Activated T-cell treated with anti-CD3 and anti-CD28 coated beads, Interleukin-2, amount 50 U/mL, for 48 hours (primary cell): ENCODE data around the gene ZBTB24.
"Not testable (repeated sequence)": the region's sequence is repeated elsewhere in the genome, so short reads cannot be mapped to it uniquely, and the experiment has no call there.

Source experiments
- DNase-seq, 2 experiments: peaks; one replicate each; pipeline ENCODE4 v3.0.0-alpha.2; 2020

The ZBTB24 gene

DNA sequence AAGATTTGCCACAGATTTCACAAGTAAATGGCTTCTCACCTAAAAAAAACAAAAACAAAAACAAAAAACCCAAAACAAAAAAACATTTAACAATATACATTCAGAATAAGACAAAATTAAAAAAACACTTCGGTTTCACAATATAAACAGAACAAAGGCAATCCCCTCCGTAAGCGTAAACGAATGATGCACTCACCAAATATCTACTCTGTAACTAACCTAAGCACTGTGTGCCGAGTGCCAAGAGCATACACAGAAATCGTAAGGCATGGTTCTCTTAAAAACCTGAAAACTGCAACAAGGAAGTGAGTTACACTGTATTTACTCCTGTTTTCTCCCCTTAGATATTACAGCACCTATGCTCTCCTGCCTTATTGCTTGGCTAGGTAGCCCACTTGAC, 15.3 kb downstream of the ZBTB24 start:
- DNase-seq, result no peak

DNA sequence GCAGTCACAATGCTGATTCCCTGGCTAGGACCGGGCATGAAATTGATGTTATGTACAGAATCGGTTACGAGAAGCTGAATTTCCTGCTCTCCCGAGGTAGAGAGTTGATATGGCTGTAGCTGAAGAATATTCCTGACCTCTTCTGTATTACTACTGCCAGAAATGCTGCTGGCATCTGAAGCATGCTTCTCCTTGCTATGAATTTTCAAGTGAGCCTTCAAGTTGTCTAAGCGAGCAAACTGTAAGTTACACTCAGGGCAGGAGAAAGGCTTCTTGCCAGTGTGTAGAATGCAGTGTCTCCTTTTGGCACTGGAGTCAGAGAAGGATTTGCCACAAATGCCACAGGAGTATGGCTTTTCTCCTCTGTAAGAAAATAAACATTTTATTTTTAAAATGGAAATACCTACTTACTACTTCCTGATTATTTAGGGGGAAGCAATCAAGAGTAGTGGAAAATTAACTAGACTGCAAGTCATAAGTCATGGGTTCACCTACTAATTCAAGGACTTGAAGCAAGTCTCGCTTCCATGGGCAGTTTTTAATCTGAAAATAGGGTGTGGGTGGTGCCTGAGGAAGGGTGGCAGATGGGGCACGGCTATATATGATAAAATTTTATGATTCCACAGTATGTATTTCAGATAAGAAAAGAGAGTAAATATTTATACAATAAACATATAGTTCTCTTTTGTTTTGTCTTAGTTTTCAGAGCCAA, 16.7 kb downstream of the ZBTB24 start:
- DNase-seq, result no peak

DNA sequence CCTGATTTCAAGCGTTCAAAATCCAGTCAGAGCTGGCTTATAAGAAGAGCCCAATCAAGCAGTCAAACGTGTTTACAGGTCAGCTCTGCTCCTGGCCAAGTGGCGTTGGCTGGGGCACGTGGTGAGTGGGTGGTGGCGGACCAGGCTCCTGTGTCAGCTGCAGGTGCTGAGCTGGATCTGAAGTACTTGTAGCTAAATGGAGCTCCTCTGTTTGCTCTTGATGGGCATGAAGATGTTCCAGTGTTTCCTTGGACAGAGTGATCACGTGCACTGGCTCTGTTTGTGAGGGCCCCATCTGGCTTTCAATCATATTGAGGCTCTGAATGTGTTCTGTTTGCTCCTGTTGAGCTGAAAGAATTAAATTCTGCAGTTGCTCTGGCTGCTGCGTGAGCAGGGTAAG, 17.2 kb downstream of the ZBTB24 start:
- no peak for DNase-seq

DNA sequence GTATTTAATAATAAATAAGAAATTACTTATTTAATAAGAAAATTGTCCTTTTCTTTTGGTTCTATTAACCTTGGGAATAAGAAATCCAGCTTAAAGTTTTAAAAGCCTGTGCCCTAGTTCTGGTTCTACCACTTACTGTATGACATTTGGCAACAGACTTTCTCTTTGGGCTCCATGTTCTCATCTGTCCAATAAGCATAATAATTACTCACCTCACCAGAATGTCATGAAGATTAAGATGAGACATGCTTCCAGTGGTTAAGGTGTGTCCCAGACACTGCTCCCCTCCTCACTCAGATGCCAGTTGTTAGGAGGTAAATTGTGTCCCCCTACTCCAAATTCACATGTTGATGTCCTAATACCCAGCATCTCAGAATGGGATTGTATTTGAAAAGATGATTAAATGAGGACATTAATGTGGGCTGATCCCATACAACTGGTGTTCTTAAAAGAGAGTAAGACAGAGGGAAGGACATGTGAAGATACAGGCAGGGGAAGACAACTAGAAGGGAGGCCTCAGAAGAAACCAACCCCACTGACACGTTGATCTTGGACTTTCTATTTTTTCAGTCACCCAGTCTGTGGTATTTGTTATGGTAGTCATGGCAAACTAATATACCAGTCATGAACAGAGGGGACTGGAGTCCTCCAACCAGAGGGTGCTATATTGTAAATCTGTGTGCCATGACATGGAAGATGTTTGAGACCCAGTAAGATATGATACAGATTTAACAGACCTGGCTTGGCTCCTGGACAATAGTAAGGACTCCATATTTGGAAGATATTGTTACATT, 21.1 kb downstream of the ZBTB24 start:
- DNase-seq, result no peak

DNA sequence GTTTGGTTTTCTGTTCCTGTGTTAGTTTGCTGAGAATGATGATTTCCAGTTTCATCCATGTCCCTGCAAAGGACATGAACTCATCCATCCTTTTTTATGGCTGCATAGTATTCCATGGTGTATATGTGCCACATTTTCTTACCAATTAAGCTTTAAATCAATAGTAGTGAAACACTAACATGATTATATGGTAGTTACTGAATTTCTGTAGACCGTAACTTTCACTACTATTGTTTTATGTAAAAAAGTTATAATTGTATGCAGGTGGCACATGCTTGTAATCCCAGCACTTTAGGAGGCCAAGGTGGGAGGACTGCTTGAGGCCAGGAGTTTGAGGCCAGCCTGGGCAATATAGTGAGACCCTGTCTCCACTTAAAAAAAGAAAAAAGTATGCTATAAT, 21.8 kb downstream of the ZBTB24 start:
- not testable (repeated sequence) for DNase-seq

DNA sequence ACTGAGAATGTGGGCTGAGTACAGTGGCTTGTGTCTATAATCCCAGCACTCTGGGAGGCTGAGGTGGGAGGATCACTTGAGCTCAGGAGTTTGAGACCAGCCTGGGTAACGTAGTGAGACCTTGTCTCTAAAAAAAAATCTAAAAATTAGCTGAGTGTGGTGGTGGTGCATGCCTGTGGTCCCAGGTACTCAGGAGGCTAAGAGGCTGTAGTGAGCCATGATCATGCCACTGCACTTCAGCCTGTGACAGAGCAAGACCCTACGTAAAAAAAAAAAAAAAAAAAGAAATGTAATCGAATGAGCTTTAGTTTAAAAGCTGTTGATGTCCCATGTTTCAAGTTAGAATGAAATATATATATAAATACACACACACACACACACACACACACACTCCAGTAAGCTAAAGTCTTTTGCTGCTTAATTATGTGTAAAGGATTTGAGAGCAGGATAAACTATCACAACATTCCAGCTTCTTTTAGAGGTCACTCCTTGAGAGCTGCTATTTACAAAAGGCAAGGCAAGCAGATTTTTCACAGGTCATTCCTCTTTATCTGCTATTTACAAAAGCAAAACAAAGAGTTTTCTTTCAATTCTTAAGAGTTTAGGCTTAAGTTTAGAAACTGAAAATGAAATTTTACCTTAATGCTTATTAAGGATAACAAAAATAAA, 22.7 kb downstream of the ZBTB24 start:
- DNase-seq, result no peak

DNA sequence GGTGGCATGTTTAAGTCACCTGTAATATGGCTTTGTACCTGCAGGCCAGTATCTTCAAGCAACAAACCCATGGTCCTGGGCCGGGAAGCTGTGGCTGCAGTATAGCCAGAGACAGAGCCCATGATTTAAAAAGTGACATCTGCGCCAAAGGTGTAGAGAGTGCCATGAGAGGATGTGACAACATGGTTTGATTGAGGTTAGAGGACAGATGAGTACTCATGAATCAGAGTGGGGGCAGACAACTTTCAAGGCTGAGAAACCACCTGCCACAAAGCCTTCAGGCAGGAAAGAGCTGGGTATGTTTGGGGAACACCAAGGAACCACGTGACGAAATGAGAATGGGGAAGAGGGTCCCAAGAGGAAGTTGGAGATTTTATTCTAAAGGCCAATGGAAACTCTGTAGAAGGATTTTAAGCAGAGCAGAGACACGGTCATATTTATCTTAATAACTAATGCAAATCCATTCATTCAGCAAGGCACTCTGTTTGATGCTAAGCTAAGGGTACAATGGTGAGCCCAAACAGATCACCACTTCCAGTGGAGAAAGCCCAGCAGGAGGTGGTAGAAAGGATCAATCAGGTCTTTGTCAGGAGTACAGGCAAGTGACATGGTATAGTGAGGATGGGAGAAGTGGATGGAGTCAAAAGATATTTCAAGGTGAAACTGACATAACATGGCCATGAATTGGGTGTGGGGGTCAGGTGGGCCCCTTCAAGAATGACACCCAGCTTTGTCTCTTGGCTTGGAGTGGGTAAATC, 24.1 kb downstream of the ZBTB24 start:
- DNase-seq, result peak; percentile 64 to 65

DNA sequence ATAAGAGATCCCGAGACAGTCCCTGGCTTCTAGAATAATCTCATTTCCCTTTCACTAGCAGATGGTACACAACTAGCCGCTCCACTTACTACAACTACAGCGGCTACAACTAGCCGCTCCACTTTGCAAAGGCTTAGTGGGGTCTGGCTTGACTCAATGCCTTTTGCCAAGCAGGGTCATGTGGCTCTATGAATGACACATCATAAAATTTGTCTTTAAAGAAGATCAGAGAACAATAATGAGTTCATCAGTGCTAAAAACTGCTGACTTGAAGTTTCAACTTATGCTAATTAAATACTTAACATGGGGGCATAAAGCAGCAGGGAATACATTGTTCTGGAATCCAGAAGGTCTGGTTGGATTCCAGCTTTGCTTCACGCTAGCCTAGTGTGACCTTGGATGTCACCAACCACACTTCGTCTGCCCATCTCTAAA, 25.4 kb downstream of the ZBTB24 start:
- no peak for DNase-seq

DNA sequence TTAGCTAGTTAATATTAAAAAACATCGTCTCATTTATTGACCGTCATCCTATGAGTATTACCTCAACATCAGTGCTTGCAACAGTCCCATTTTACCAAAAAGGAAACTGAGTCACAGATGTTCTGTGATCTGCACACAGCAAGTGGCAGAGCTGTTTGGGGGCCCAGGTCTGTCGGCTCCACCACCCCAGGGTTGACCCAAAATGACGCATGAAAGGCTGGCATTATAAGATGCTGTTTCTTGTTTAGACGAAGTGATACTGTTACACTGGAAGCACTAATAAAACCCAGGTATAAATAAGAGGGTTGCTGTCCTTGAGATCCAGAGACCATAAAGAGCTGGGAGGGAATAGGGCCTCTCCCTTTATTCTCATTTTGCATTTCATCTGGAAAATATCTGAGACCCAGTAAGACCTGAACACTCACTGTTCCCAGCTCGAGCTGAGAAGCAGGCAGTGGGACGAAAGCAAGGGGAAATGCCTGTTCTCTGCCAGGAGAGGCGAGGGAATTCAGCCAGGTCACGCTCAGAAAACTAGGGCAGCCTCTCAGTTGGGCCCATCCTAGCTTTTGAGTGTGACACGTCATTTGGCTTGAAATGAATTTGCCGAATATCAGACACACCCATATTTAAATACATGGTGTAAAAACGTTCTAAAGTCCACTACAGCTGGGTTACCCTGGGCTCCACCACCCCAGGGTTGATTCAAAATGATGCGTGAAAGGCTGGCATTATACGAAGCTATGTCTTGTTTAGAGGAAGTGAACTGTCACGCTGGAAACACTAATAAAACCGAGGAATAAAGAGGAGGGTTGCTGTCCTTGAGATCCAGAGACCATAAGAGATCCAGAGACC, 26.1 kb downstream of the ZBTB24 start:
- DNase-seq, result no peak

DNA sequence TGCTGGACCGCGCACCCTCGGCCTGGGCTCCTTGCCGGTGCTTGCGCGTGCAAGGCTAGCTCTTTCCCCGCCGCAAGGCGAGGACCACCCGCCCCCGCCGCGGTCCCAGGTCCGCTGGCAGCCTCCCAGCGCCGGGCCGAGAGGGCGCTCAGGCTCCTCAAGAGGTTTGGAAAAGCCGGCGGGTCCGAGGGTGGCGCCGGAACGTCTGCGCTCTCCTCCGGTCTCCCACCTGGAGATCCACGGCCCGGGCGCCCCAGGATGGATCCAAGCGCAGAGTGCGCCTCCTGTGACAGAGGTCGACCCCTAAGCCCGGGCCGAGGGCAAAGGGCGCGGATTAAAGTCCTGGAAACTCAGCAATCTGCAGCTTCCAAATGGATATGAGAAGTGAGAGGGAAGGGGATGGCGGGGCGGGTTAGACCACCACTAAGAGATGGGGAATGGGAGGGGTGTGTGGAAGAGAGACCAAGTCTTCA, 26.9 kb downstream of the ZBTB24 start:
- DNase-seq, result no peak

DNA sequence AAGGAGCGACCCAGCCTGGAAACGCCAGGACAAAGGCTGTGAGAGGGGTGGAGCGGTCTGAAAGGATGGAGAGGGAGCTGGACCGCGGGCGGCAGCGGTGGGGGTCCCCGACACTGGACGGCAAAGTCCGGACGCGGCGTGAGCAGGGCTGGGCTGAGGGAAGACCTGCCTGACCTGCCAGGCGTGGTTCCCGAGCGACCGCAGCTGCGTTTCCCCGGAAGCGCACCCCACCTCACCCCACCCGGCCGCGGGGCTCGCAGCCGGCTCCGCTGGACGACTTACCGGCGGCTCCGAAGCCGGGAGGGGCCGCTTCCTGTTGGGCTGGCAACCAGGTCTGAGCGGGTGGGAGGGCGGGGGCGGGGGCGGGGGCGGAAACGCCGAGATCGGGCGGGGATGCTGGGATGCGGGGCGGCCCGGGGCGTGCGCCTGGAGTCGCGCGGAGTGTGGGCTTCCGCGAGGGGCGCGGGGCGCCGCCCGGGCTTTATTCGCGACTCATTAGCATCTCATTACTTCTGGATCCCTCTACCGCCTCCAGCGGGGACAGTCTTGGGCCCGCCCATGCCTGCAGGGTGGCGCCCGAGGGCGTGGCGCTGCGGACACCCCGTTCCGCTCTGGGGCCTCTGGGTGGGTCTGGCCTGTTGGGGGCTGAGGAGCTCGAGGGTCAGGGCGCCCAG, 27.4 kb downstream of the ZBTB24 start, which contains the start of gene MICAL1:
Gene MICAL1 (minus strand): TSS at position 336 of the 674 bp plus-strand sequence. CDS start 1,576 bp downstream, outside the sequence.
- peak; percentile 69 to 76 for DNase-seq

DNA sequence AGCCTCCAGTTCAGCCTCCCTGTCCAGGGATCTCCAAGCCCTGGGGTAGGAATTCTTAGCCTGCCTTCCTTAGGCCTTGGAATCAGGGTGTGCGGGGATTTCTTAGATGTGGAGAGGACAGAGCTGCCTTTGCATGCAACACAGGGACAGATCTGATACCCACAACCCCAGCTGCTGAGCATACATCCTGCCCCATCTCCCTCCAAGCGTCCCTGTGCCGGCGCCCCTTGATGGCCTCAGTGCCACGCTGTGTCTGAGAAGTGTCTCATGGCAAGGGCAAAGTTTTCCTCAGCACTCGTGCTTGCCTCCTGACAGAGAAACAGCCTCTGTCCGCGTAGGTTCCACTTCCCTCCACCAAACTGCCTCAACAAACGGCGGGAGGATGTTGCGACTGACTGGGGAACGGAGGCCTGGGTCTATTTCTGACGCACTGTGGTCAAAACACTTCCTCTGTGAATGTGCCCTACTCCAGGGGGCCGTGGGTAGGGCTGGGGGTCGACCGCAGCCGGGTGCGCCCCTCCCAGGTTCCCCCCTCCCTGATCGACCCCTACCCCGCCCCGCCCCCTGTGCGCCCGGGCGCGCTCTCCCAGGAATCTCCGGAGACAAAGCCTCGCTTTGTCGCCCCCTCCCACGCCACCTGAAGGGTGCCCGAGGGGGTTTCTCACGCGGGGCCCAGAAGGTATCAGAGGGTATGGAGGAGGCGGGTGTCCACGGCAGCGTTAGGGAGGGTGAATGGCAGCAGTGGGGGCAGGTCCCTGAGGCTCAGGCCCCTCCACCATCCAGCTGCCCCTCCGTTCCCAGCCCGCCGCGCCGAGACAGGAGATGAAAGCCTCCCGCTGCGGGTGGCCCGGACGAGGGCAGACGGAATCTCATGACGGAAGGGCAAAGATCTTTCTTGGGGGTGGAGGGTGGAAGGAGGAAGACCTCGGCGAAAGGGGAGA, 28.3 kb downstream of the ZBTB24 start:
- DNase-seq, result peak; percentile 80

DNA sequence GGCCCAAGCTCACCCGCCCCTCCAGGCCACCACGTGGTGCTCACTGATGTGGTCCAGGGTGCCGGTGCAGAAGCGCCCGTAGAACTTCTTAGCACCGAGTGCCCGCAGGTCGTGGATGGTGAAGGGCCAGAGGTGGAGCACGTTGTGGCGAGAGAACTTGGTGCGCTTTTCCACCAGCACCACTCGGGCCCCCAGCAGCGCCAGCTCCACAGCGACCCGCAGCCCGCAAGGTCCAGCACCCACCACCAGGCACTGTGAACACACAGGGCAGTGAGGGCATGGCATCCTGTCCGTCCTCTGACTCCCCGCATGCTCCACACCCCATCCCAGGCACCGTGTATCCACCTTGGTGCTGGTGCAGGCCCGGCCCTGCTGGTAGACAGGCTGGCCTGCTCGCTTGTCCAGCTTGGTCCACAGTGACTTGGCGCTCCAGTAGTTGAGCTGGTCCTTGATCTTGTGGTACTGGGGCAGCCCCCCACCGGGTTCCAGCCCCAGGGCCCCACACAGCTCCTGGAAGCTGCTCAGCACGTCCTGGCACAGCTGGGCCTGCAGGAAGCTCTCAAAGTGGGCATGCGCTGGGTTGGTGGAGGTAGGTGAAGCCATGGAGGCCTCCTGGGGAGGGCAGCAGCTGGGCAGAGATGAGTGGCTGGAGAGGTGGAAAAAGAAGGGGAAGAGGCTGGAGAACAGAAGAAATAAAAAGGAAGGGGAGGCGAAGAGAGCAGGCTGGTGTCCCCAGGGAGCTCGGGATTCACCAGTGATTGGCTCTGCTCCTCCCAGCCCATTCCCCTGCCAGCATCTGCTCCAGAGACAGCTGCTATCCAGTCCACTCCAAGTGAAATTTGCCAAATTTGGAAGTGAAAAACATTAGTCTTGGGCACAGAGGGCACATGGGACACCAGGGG, 29.2 kb downstream of the ZBTB24 start:
- DNase-seq, result no peak

DNA sequence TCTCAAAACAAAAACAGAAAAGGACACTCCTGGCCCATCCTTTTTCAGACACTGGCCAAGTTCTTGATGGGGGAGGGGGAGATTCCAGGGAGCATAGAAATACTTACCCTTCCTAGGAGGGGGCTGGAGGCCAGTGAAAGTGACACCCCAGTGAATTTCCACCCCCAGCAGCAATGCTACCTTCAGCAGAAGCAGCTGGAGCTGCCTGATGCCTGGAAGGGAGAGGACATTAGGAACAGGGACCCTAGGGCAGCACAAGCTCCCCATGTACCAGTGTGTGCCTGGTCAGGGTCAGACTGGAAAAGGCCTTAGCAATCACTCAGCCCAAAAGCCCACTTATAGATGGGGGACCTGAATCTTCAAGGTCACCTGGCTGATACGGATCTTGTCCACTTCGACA, 29.9 kb downstream of the ZBTB24 start:
- no peak for DNase-seq

DNA sequence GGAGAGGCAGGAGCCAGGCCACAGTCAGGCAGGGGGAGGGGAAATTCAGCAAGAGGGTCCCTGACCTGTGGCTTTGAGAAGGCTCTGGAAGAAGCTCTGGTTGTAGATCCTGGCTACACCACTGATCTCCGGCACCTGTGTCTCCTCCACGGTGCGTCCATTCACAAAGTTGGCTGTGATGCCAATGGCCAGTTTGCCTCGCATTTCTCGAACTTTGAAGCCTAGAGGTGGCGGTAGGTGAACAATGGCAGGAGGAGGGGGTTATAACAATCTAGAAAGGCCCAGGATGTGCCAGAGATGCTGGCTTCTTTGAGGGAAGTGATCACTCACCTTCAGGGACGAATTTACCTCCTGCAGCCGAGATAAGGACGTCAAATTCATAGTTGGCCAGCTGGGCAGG, 30.8 kb downstream of the ZBTB24 start:
- DNase-seq, result no peak

DNA sequence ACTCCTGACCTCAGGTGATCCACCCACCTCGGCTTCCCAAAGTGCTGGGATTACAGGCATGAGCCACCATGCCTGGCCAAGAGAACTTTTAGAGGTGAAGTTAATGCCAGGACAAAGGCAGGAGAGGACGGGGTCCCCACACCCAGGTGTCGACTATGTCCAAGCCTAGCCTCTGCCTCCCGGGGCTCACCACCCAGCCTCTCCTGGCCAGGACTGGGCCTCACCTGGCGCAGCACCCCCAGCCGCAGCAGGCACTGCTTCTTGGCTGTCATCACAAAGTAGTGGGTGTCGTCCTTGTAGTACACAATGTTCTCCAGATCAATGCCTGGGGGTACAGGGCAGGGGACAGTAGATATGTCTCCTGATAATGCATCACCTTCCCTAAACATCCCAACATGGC, 31.6 kb downstream of the ZBTB24 start:
- DNase-seq, result no peak

DNA sequence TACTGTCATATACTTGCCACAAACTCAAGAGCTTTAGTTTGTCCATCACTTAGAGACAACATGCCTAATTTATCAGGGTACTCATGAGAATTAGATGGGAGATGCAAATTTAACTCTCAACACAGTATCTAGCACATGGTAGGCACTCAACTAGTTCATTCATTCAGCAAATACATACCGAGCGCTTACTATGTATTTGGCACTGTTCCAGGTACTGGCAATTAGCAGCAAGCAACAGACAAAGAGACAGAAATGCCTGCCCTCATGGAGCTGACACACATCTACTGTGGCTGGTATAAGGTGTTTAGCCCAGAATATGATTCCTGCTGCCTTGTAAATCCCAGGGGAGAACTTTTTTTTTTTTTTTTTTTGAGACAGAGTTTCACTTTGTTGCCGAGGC, 32.2 kb downstream of the ZBTB24 start:
- no peak for DNase-seq

DNA sequence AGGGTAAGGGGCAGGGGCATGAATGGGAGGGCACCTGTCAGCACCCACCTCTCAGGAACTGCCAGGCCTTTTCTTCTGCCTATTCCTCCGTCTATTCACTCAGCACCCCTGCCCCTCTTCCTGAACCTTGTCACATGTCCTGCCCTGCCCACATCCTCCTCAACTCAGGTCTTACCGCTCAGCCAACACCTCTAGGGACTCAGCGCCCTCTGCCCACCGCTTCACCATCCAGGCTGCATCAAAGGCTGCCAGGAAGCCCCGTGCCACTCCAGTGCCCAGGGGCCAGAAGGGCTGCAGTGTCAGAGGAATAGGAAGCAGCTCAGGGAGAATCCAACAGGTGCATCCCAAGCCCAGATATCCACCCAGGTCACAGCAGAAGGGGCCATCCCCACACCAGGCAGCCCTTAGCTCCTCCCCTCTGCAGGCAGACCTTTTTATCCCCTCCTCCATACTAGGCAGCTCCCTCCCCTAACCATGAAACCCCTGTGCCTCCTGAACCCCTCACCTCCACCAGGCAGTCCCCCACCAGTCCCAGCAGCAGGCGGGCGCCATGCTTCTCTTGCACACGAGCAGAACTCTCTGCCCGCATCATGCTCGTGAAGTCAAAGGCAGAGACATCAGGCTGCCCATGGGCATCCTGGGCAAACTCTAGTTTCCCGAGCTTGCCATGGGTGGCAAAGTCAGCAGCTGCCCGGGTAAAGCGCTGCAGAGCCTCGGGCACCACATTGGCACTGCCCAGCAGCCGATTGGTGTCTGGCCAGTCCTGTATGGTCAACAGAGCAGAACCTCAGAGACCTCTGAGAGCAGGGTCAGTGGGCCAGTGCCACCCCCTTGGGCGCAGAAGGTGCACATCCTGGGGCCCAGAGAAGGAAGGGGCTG, 33.0 kb downstream of the ZBTB24 start:
- peak in 1 of 2 experiments; percentile 33 for DNase-seq
